Skeletal muscle satellite cell (primary cell): Measurements from ENCODE around the gene MCMBP.
"Not testable (repeated sequence)": the region's sequence is repeated elsewhere in the genome, so short reads cannot be mapped to it uniquely, and the experiment has no call there.

Experiments
- H3K27me3 ChIP-seq: 2 replicates; pipeline ENCODE4 v1.7.0; 2013; ENCODE audit warnings: low read length; ENCODE audit not compliant: control insufficient read depth, insufficient read depth
- H3K36me3 ChIP-seq: 2 replicates; pipeline ENCODE4 v1.7.0; 2013; ENCODE audit warnings: mild to moderate bottlenecking, control low read depth, low read length; ENCODE audit not compliant: insufficient read depth
- H3K4me1 ChIP-seq: 2 replicates; pipeline ENCODE4 v1.7.0; 2013; ENCODE audit warnings: low read length; ENCODE audit not compliant: control insufficient read depth, insufficient read depth
- H3K4me2 ChIP-seq: 2 replicates; pipeline ENCODE4 v1.7.0; 2013; ENCODE audit warnings: mild to moderate bottlenecking, low read length
- H3K4me3 ChIP-seq: 2 replicates; pipeline ENCODE4 v1.7.0; 2013; ENCODE audit warnings: low read length
- H3K9ac ChIP-seq: 2 replicates; pipeline ENCODE4 v1.7.0; 2013; ENCODE audit warnings: mild to moderate bottlenecking, low read depth, low read length, moderate library complexity
- H3K9me3 ChIP-seq: replicated peaks from 2 replicates; pipeline ENCODE4 v1.7.0; 2013; ENCODE audit warnings: mild to moderate bottlenecking, control low read depth, low read length

MCMBP gene

GRCh38 chr10:119893845-119894427 lies 21.3 kb upstream of the MCMBP start:
- Histone ChIP-seq H3K4me1 (peaks cover 43% of the 10 kb centered on the region), H3K36me3 (peaks cover 21% of the 10 kb centered on the region), H3K4me2 (peak overlapping the region; percentile 85), H3K4me3 (peak overlapping the region; percentile 62), H3K9me3 (no peaks in the 10 kb centered on the region), H3K27me3 (no peaks in the 10 kb centered on the region), H3K9ac (peak overlapping the region; percentile 97)

- Histone ChIP-seq H3K36me3 (peaks cover 12% of the 10 kb centered on the region), H3K9me3 (no peaks in the 10 kb centered on the region), H3K9ac (peak overlapping the region; percentile 97), H3K4me1 (peaks cover 43% of the 10 kb centered on the region), H3K4me3 (peak overlapping the region; percentile 89), H3K27me3 (no peaks in the 10 kb centered on the region), H3K4me2 (peak overlapping the region; percentile 85)
These were observed 20.4 kb upstream of the MCMBP start for GRCh38 chr10:119893074-119893473.

- Histone ChIP-seq H3K27me3 (no peaks in the 10 kb centered on the region), H3K36me3 (peaks cover 11% of the 10 kb centered on the region), H3K4me1 (peaks cover 43% of the 10 kb centered on the region), H3K9ac (peak within 1 kb of the TSS; percentile 97), H3K4me2 (peak within 1 kb of the TSS; percentile 85), H3K4me3 (peak within 1 kb of the TSS; percentile 89), H3K9me3 (no peaks in the 10 kb centered on the region)
These were observed 19.8 kb upstream of the MCMBP start, which contains the start of gene SEC23IP for GRCh38 chr10:119892188-119893065. SEC23IP (plus strand) TSS chr10:119892730; CDS start chr10:119892783, 53 bp downstream.

GRCh38 chr10:119891849-119892187 lies 19.2 kb upstream of the MCMBP start:
- peak overlapping the region; percentile 97 for H3K9ac ChIP-seq
- H3K4me1 ChIP-seq: peaks cover 37% of the 10 kb centered on the region
- peak overlapping the region; percentile 85 for H3K4me2 ChIP-seq
- peak overlapping the region; percentile 89 for H3K4me3 ChIP-seq
- not testable (repeated sequence) for H3K27me3 ChIP-seq, H3K9me3 ChIP-seq
- peaks cover 11% of the 10 kb centered on the region for H3K36me3 ChIP-seq

- H3K36me3 ChIP-seq, H3K9me3 ChIP-seq, H3K4me3 ChIP-seq, H3K9ac ChIP-seq, H3K27me3 ChIP-seq, H3K4me2 ChIP-seq: not testable (repeated sequence)
- H3K4me1 ChIP-seq: peaks cover 21% of the 10 kb centered on the region
These were observed 17.7 kb upstream of the MCMBP start for GRCh38 chr10:119890307-119890706.

GRCh38 chr10:119889201-119889600 lies 16.6 kb upstream of the MCMBP start:
- H3K4me2 ChIP-seq, H3K9ac ChIP-seq, H3K4me3 ChIP-seq, H3K27me3 ChIP-seq, H3K36me3 ChIP-seq, H3K9me3 ChIP-seq: not testable (repeated sequence)
- peaks cover 12% of the 10 kb centered on the region for H3K4me1 ChIP-seq

- H3K9me3 ChIP-seq, H3K4me3 ChIP-seq, H3K36me3 ChIP-seq, H3K27me3 ChIP-seq, H3K9ac ChIP-seq, H3K4me2 ChIP-seq, H3K4me1 ChIP-seq: not testable (repeated sequence)
These were observed 16.1 kb upstream of the MCMBP start for GRCh38 chr10:119888715-119889114.

GRCh38 chr10:119886070-119886469 lies 13.4 kb upstream of the MCMBP start:
- not testable (repeated sequence) for H3K4me1 ChIP-seq, H3K27me3 ChIP-seq, H3K4me3 ChIP-seq, H3K9me3 ChIP-seq, H3K9ac ChIP-seq, H3K36me3 ChIP-seq, H3K4me2 ChIP-seq

GRCh38 chr10:119883901-119884611 lies 11.4 kb upstream of the MCMBP start:
- not testable (repeated sequence) for H3K9ac ChIP-seq, H3K4me3 ChIP-seq, H3K4me1 ChIP-seq, H3K4me2 ChIP-seq, H3K36me3 ChIP-seq, H3K27me3 ChIP-seq, H3K9me3 ChIP-seq

GRCh38 chr10:119878524-119878923 lies 5.9 kb upstream of the MCMBP start:
- Histone ChIP-seq H3K4me3 (no peak overlapping the region), H3K4me2 (no peak overlapping the region), H3K36me3 (no peaks in the 10 kb centered on the region), H3K27me3 (no peaks in the 10 kb centered on the region), H3K9me3 (no peaks in the 10 kb centered on the region), H3K4me1 (peaks cover 6% of the 10 kb centered on the region), H3K9ac (no peak overlapping the region)

GRCh38 chr10:119872860-119873681 lies 428 bp upstream of the MCMBP start:
- peaks cover 17% of the 10 kb centered on the region for H3K4me1 ChIP-seq
- peak overlapping the region; percentile 85 for H3K4me2 ChIP-seq
- H3K27me3 ChIP-seq: no peaks in the 10 kb centered on the region
- H3K9me3 ChIP-seq: no peaks in the 10 kb centered on the region
- no peaks in the 10 kb centered on the region for H3K36me3 ChIP-seq
- H3K4me3 ChIP-seq: peak overlapping the region; percentile 78
- H3K9ac ChIP-seq: peak overlapping the region; percentile 91
